Fibroblast of lung (primary cell): ENCODE data around the gene TMEM131. TPM values are rescaled to one million over a fixed set of nuclear protein-coding genes. Genes with fewer than 3 reads are reported as not detected.
"Not testable (repeated sequence)": the region's sequence is repeated elsewhere in the genome, so short reads cannot be mapped to it uniquely, and the experiment has no call there.

Experiments used
- DNase-seq, 2 donors: peaks; one replicate each; pipeline versions ENCODE4 v3.0.0 to v3.0.0-alpha.2; 2010; ENCODE audit warnings: low read depth in 2 of 2
- H2AFZ ChIP-seq: 2 replicates; pipeline ENCODE4 v1.5.1; 2012; ENCODE audit warnings: low read length, control low read depth, inconsistent platforms
- H3K27ac ChIP-seq: 2 replicates; pipeline ENCODE4 v1.5.1; 2011; ENCODE audit warnings: low read length, control low read depth; ENCODE audit not compliant: insufficient read depth
- H3K27me3 ChIP-seq: 2 replicates; pipeline ENCODE4 v1.5.1; 2011; ENCODE audit warnings: mild to moderate bottlenecking, low read length; ENCODE audit not compliant: control insufficient read depth, insufficient read depth
- H3K36me3 ChIP-seq: 2 replicates; pipeline ENCODE4 v1.5.1; 2011; ENCODE audit warnings: low read length; ENCODE audit not compliant: control insufficient read depth, insufficient read depth
- H3K4me1 ChIP-seq: 2 replicates; pipeline ENCODE4 v1.5.1; 2011; ENCODE audit warnings: low read length; ENCODE audit not compliant: control insufficient read depth, insufficient read depth; ENCODE audit errors: extremely low read depth
- H3K4me2 ChIP-seq: 2 replicates; pipeline ENCODE4 v1.5.1; 2011; ENCODE audit warnings: low read length, control low read depth; ENCODE audit not compliant: insufficient read depth; ENCODE audit errors: extremely low read depth
- H3K4me3 ChIP-seq, 4 experiments: fragments of 200-600 bp in 1 of 4; sonication (generic) in 1 of 4; replicated peaks in 1 of 4; 2 replicates each; pipeline ENCODE4 v1.5.1; 2011 to 2016; ENCODE audit warnings: low read length in 4 of 4, low read depth in 3 of 4, mild to moderate bottlenecking in 3 of 4, control low read depth in 2 of 4, inconsistent platforms in 1 of 4, mixed read lengths in 1 of 4; ENCODE audit not compliant: insufficient read depth in 1 of 4; ENCODE audit errors: control extremely low read depth in 1 of 4
- H3K79me2 ChIP-seq: 2 replicates; pipeline ENCODE4 v1.5.1; 2012; ENCODE audit warnings: mild to moderate bottlenecking, low read length, inconsistent platforms; ENCODE audit not compliant: control insufficient read depth, insufficient read depth
- H3K9ac ChIP-seq: 2 replicates; pipeline ENCODE4 v1.5.1; 2011; ENCODE audit warnings: mild to moderate bottlenecking, low read length, control low read depth; ENCODE audit not compliant: insufficient read depth
- H3K9me3 ChIP-seq: 2 replicates; pipeline ENCODE4 v1.5.1; 2012; ENCODE audit warnings: low read depth, low read length; ENCODE audit not compliant: control insufficient read depth, insufficient read depth
- H4K20me1 ChIP-seq: 2 replicates; pipeline ENCODE4 v1.5.1; 2011; ENCODE audit warnings: low read length; ENCODE audit not compliant: control insufficient read depth, insufficient read depth; ENCODE audit errors: extremely low read depth
- CTCF ChIP-seq, 2 donors: IDR thresholded peaks in 1 of 2; conservative IDR thresholded peaks in 1 of 2; 1 replicate in 1 of 2; 2 replicates in 1 of 2; pipeline ENCODE4 v1.5.1; 2011 to 2012; ENCODE audit warnings: low read length in 2 of 2, control low read depth in 1 of 2, inconsistent platforms in 1 of 2, low read depth in 1 of 2, mild to moderate bottlenecking in 1 of 2
- EZH2 ChIP-seq: IDR thresholded peaks from 2 replicates; pipeline ENCODE4 v1.5.1; 2012; ENCODE audit warnings: low read length, control low read depth, mild to moderate bottlenecking; ENCODE audit errors: missing control alignments
- polyA plus RNA-seq, 2 donors: library from polyadenylated mRNA; depleted of rRNA in 1 of 2; stranded (reverse) in 1 of 2; unstranded in 1 of 2; fragments of >200 nt; gene quantifications; 2 replicates each; pipeline ENCODE4 v1.2.1, GENCODE V29; 2011 to 2012; ENCODE audit warnings: missing spikeins in 1 of 2
- total RNA-seq: library from RNA; depleted of rRNA; stranded (reverse); fragments of >200 nt; gene quantifications from 2 replicates; pipeline ENCODE4 v1.2.1, GENCODE V29; 2014

TMEM131 gene
- total and polyA plus RNA-seq, 2 donors (not counting 1 experiment from before 2014, with no cell fraction given): 18.1 to 32.4 TPM

- Histone ChIP-seq H3K9me3 (no peaks in the 10 kb centered on the region), H4K20me1 (no peaks in the 10 kb centered on the region), H3K4me1 (no peaks in the 10 kb centered on the region), H3K4me2 (no peak overlapping the region), H3K36me3 (peaks cover 3% of the 10 kb centered on the region), H3K9ac (no peak overlapping the region), H3K79me2 (peaks cover 2% of the 10 kb centered on the region), H3K4me3 (no peak overlapping the region), H3K27me3 (no peaks in the 10 kb centered on the region), H3K27ac (no peak overlapping the region), H2AFZ (no peak overlapping the region)
- no peak for DNase-seq
- no peak for TF ChIP-seq CTCF (conservative IDR thresholded peaks at IDR 0.05 in 1 of 2, IDR thresholded peaks at IDR 0.05 in 1 of 2; ENCODE audit: low read depth in 1 of 2, low read length in 2 of 2)
- TF ChIP-seq EZH2: no peak
Observed at GRCh38 chr2:97840198-97840597, 155.6 kb downstream of the TMEM131 start.

DNA sequence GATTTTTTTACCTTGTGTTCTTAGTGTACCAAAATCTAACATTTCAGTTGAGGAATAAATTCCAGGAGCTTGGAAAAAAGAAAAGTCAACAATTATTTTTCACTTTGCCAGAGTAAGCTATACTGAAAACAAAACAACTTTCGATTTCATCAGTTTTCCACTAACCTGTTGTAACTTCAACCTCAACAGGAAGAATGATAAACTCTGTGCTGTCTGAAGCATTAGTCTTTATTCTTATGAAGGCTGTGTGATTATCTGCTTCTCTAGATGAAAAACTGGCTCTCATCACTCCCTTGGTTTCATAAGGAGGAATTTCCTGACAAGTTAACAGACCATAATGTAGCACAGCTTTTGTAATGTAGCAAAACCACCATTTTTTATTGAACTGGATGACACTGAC is 161.1 kb downstream of the TMEM131 start:
- H3K27ac ChIP-seq: no peak overlapping the region
- no peaks in the 10 kb centered on the region for H3K27me3 ChIP-seq
- H3K4me1 ChIP-seq: no peaks in the 10 kb centered on the region
- H3K36me3 ChIP-seq: peaks cover 2% of the 10 kb centered on the region
- no peaks in the 10 kb centered on the region for H3K9me3 ChIP-seq
- no peak overlapping the region for H3K4me3 ChIP-seq
- H3K79me2 ChIP-seq: no peaks in the 10 kb centered on the region
- no peak overlapping the region for H2AFZ ChIP-seq
- no peak for TF ChIP-seq EZH2
- no peak for TF ChIP-seq CTCF (conservative IDR thresholded peaks at IDR 0.05 in 1 of 2, IDR thresholded peaks at IDR 0.05 in 1 of 2; ENCODE audit: low read depth in 1 of 2, low read length in 2 of 2)
- no peak for DNase-seq
- H4K20me1 ChIP-seq: no peaks in the 10 kb centered on the region
- H3K9ac ChIP-seq: no peak overlapping the region
- no peak overlapping the region for H3K4me2 ChIP-seq

GRCh38 chr2:97831121-97831520 is 164.6 kb downstream of the TMEM131 start:
- Histone ChIP-seq H4K20me1 (no peaks in the 10 kb centered on the region), H3K4me2 (no peak overlapping the region), H3K4me3 (no peak overlapping the region), H3K79me2 (no peaks in the 10 kb centered on the region), H3K36me3 (peaks cover 2% of the 10 kb centered on the region), H3K27me3 (no peaks in the 10 kb centered on the region), H3K27ac (no peak overlapping the region), H2AFZ (no peak overlapping the region), H3K9me3 (no peaks in the 10 kb centered on the region), H3K9ac (no peak overlapping the region), H3K4me1 (no peaks in the 10 kb centered on the region)
- DNase-seq: no peak
- TF ChIP-seq EZH2 (no peak), CTCF (conservative IDR thresholded peaks at IDR 0.05 in 1 of 2, IDR thresholded peaks at IDR 0.05 in 1 of 2; ENCODE audit: low read depth in 1 of 2, low read length in 2 of 2) (no peak)

DNA sequence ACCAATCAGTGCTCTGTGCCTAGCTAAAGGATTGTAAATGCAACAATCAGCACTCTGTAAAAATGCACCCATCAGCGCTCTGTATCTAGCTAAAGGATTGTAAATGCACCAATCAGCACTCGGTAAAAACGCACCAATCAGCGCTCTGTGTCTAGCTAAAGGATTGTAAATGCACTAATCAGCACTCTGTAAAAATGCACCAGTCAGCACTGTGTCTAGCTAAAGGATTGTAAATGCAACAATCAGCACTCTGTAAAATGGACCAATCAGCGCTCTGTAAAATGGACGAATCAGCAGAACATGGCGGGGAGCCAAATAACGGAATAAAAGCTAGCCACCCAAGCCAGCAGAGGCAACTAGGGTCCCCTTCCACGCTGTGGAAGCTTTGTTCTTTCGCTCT is 166.5 kb downstream of the TMEM131 start:
- not testable (repeated sequence) for H3K4me3 ChIP-seq, H3K4me2 ChIP-seq, H4K20me1 ChIP-seq, H3K9me3 ChIP-seq, H3K9ac ChIP-seq, H3K27me3 ChIP-seq, DNase-seq, H3K79me2 ChIP-seq, H3K4me1 ChIP-seq, H3K27ac ChIP-seq, H2AFZ ChIP-seq, H3K36me3 ChIP-seq

- not testable (repeated sequence) for H4K20me1 ChIP-seq, H2AFZ ChIP-seq, H3K9ac ChIP-seq, H3K4me2 ChIP-seq, H3K4me3 ChIP-seq, H3K9me3 ChIP-seq, H3K4me1 ChIP-seq, H3K27ac ChIP-seq, H3K79me2 ChIP-seq, H3K27me3 ChIP-seq, H3K36me3 ChIP-seq, DNase-seq
Observed at GRCh38 chr2:97827013-97827412, 168.7 kb downstream of the TMEM131 start.
